Muscle of leg (tissue), 11 donors: Measurements from ENCODE around the gene ANXA11. TPM values are rescaled to one million over a fixed set of nuclear protein-coding genes. Genes with fewer than 3 reads are reported as not detected.

ENCODE experiments used
- DNase-seq: peaks from one replicate; pipeline ENCODE4 v3.0.0; 2013
- H3K27ac ChIP-seq: one replicate; pipeline ENCODE4 v1.5.1; 2013; ENCODE audit warnings: mild to moderate bottlenecking, low read length, control low read depth
- H3K27me3 ChIP-seq: one replicate; pipeline ENCODE4 v1.6.1; 2013; ENCODE audit warnings: low read length; ENCODE audit not compliant: control insufficient read depth, insufficient read depth
- H3K36me3 ChIP-seq: one replicate; pipeline ENCODE4 v1.6.1; 2013; ENCODE audit warnings: low read length; ENCODE audit not compliant: control insufficient read depth, insufficient read depth
- H3K4me1 ChIP-seq: one replicate; pipeline ENCODE4 v1.6.1; 2013; ENCODE audit warnings: low read length; ENCODE audit not compliant: control insufficient read depth, insufficient read depth
- H3K4me3 ChIP-seq: one replicate; pipeline ENCODE4 v1.5.1; 2013; ENCODE audit warnings: low read length, control low read depth
- H3K9me3 ChIP-seq: replicated peaks from 2 replicates; pipeline ENCODE4 v1.6.1; 2013; ENCODE audit warnings: low read depth, low read length; ENCODE audit not compliant: control insufficient read depth
- WGBS: methylation state at CpG from one replicate; pipeline ENCODE4 v1.1.5; 2013; ENCODE audit warnings: missing lambda C conversion rate; ENCODE audit not compliant: insufficient coverage; 5-methylcytosine and 5-hydroxymethylcytosine counted together
- polyA plus RNA-seq, 8 donors: library from polyadenylated mRNA; unstranded; fragments of 120-200 nt; gene quantifications; one replicate each; pipeline versions ENCODE4 v1.2.1 to v1.2.3, GENCODE V29; 2013; ENCODE audit warnings: inconsistent platforms in 1 of 8, low replicate concordance in 1 of 8; ENCODE audit not compliant: insufficient read length in 8 of 8, insufficient read depth in 1 of 8
- total RNA-seq: library from RNA; stranded (reverse); fragments of 120-200 nt; gene quantifications from one replicate; pipeline ENCODE4 v1.2.4, GENCODE V29; 2013

Gene ANXA11
- total and polyA plus RNA-seq, 9 donors, result 78.8 to 103 (median 90.0) TPM

GRCh38 chr10:80201608-80202141, 3.7 kb downstream of the ANXA11 start:
- no peak overlapping the region for H3K4me3 ChIP-seq
- H3K27me3 ChIP-seq, result no peaks in the 10 kb centered on the region
- WGBS, result 86% methylated on average over 7 of the region's 8 CpGs
- no peak for DNase-seq
- peak overlapping the region; percentile 8 for H3K27ac ChIP-seq
- H3K4me1 ChIP-seq, result peaks cover 72% of the 10 kb centered on the region
- H3K9me3 ChIP-seq, result no peaks in the 10 kb centered on the region
- H3K36me3 ChIP-seq, result no peaks in the 10 kb centered on the region

DNA sequence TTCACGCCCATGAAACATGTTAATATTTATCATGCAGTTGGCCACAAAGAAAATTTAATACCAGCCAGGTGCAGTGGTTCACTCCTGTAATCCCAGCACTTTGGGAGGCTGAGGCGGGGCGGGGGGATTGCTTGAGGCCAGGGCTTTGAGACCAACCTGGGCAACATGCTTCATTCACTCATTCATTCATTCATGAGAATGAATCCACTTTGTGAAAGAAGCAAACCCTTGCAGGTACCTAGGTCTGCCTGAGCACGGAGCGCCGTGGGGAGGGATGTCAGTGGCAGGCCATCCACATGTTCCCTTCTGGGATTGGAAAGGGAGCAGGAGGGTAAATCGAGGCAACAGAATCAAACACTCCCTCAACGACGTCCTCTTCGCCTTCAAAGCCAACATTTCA, 4.7 kb downstream of the ANXA11 start:
- no peak overlapping the region for H3K4me3 ChIP-seq

DNA sequence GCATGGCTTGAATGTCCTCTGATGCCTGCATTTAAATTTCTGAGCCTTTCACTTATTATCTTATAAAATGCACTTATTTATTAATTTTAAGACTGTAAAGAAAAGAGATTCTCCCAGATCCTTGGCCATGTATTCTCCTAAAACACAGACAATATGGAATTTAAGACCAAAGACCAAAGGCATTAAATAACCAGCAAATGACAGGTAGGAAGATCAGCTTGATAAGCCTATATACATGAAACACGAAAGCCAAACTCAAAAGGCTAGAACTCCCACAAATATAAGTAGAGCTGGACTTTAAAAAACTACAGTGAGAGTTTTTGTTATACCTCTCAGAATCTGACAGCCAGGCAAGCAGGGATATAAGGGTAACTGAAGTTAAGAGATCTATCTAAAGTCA, 5.1 kb downstream of the ANXA11 start:
- H3K4me3 ChIP-seq, result no peak overlapping the region
- no CpG with 5 or more reads among the region's 1 CpG for WGBS

More for the DNA sequence above, 4.7 kb downstream of the ANXA11 start:
- Histone ChIP-seq H3K9me3 (no peaks in the 10 kb centered on the region), H3K27me3 (no peaks in the 10 kb centered on the region), H3K27ac (no peak overlapping the region), H3K36me3 (no peaks in the 10 kb centered on the region), H3K4me1 (peaks cover 73% of the 10 kb centered on the region)
- WGBS, result 90% methylated on average over 4 of the region's 10 CpGs
- no peak for DNase-seq

GRCh38 chr10:80199828-80200227, 5.5 kb downstream of the ANXA11 start:
- WGBS, result 25% methylated on average over 2 of the region's 8 CpGs
- H3K27me3 ChIP-seq, result no peaks in the 10 kb centered on the region
- peak; percentile 79 for DNase-seq
- H3K4me1 ChIP-seq, result peaks cover 79% of the 10 kb centered on the region
- peak overlapping the region; percentile 69 for H3K27ac ChIP-seq
- no peak overlapping the region for H3K4me3 ChIP-seq
- no peaks in the 10 kb centered on the region for H3K9me3 ChIP-seq
- peaks cover 2% of the 10 kb centered on the region for H3K36me3 ChIP-seq

More for the DNA sequence above, 5.1 kb downstream of the ANXA11 start:
- Histone ChIP-seq H3K27ac (peak overlapping the region; percentile 69), H3K4me1 (peaks cover 74% of the 10 kb centered on the region), H3K36me3 (peaks cover 2% of the 10 kb centered on the region), H3K27me3 (no peaks in the 10 kb centered on the region), H3K9me3 (no peaks in the 10 kb centered on the region)
- DNase-seq, result no peak

- Histone ChIP-seq H3K9me3 (no peaks in the 10 kb centered on the region), H3K4me1 (peaks cover 74% of the 10 kb centered on the region), H3K27me3 (no peaks in the 10 kb centered on the region), H3K27ac (no peak overlapping the region), H3K36me3 (peaks cover 2% of the 10 kb centered on the region), H3K4me3 (no peak overlapping the region)
- DNase-seq, result no peak
- 50% methylated on average over 2 of the region's 14 CpGs for WGBS
These were observed 7.1 kb downstream of the ANXA11 start for GRCh38 chr10:80197972-80198916.

- WGBS, result no CpG with 5 or more reads among the region's 2 CpGs
- H3K27ac ChIP-seq, result peak overlapping the region; percentile 74
- H3K4me3 ChIP-seq, result no peak overlapping the region
- peaks cover 4% of the 10 kb centered on the region for H3K36me3 ChIP-seq
- peaks cover 63% of the 10 kb centered on the region for H3K4me1 ChIP-seq
- DNase-seq, result no peak
- peaks cover 5% of the 10 kb centered on the region for H3K9me3 ChIP-seq
- H3K27me3 ChIP-seq, result no peaks in the 10 kb centered on the region
These were observed 8.4 kb downstream of the ANXA11 start for GRCh38 chr10:80196950-80197315.

- H3K4me1 ChIP-seq, result peaks cover 58% of the 10 kb centered on the region
- no peak overlapping the region for H3K4me3 ChIP-seq
- H3K27ac ChIP-seq, result peak overlapping the region; percentile 74
- H3K9me3 ChIP-seq, result peaks cover 5% of the 10 kb centered on the region
- H3K27me3 ChIP-seq, result no peaks in the 10 kb centered on the region
- H3K36me3 ChIP-seq, result peaks cover 5% of the 10 kb centered on the region
- DNase-seq, result peak; percentile 78
- WGBS, result 56% methylated on average over 3 of the region's 8 CpGs
These were observed 8.9 kb downstream of the ANXA11 start for GRCh38 chr10:80196270-80196949.

GRCh38 chr10:80195046-80195574, 10.2 kb downstream of the ANXA11 start:
- peaks cover 5% of the 10 kb centered on the region for H3K36me3 ChIP-seq
- no peak overlapping the region for H3K4me3 ChIP-seq
- no peak for DNase-seq
- H3K27ac ChIP-seq, result peak overlapping the region; percentile 64
- no peaks in the 10 kb centered on the region for H3K27me3 ChIP-seq
- 85% methylated on average over 3 of the region's 4 CpGs for WGBS
- H3K9me3 ChIP-seq, result peaks cover 5% of the 10 kb centered on the region
- peaks cover 48% of the 10 kb centered on the region for H3K4me1 ChIP-seq

GRCh38 chr10:80194373-80195045, 10.8 kb downstream of the ANXA11 start:
- Histone ChIP-seq H3K4me3 (no peak overlapping the region), H3K9me3 (peaks cover 5% of the 10 kb centered on the region), H3K36me3 (peaks cover 5% of the 10 kb centered on the region), H3K27me3 (no peaks in the 10 kb centered on the region), H3K4me1 (peaks cover 44% of the 10 kb centered on the region), H3K27ac (peak overlapping the region; percentile 64)
- no peak for DNase-seq
- no CpG with 5 or more reads among the region's 11 CpGs for WGBS
